Measurements from ENCODE around the gene IDH1. TPM values are rescaled to one million over a fixed set of nuclear protein-coding genes. Genes with fewer than 3 reads are reported as not detected.

IDH1 gene
- total and polyA plus RNA-seq, 2 of the 13 experiments (the other 11 are each of a cell fraction or from before 2014, with no cell fraction given) = 312 to 1,077 TPM

- TF ChIP-seq DR1 (CRISPR knock-in tag; IDR thresholded peaks at IDR 0.05) = no peak
- TF ChIP-seq ZNF451 (CRISPR knock-in tag; IDR thresholded peaks at IDR 0.05) = peak; percentile 83; the same call in 1 of the 2 replicates
- TF ChIP-seq FUBP1 (CRISPR knock-in tag; IDR thresholded peaks at IDR 0.05; ENCODE audit: borderline replicate concordance) = no peak
- TF ChIP-seq, protein P1, sequence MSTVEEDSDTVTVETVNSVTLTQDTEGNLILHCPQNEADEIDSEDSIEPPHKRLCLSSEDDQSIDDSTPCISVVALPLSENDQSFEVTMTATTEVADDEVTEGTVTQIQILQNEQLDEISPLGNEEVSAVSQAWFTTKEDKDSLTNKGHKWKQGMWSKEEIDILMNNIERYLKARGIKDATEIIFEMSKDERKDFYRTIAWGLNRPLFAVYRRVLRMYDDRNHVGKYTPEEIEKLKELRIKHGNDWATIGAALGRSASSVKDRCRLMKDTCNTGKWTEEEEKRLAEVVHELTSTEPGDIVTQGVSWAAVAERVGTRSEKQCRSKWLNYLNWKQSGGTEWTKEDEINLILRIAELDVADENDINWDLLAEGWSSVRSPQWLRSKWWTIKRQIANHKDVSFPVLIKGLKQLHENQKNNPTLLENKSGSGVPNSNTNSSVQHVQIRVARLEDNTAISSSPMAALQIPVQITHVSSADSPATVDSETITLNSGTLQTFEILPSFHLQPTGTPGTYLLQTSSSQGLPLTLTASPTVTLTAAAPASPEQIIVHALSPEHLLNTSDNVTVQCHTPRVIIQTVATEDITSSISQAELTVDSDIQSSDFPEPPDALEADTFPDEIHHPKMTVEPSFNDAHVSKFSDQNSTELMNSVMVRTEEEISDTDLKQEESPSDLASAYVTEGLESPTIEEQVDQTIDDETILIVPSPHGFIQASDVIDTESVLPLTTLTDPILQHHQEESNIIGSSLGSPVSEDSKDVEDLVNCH (CRISPR knock-in tag; IDR thresholded peaks at IDR 0.05) = peak; percentile 33; the same call in 1 of the 2 replicates
- no peak for TF ChIP-seq ZNF3 (CRISPR knock-in tag; IDR thresholded peaks at IDR 0.05)
- no peak for TF ChIP-seq RFX3 (CRISPR knock-in tag; IDR thresholded peaks at IDR 0.05)
- peak; percentile 72 for TF ChIP-seq ZNF800 (CRISPR knock-in tag; IDR thresholded peaks at IDR 0.05)
- peak; percentile 90 for TF ChIP-seq RCOR2 (CRISPR knock-in tag; IDR thresholded peaks at IDR 0.05)
- TF ChIP-seq U2AF1 (optimal IDR thresholded peaks at IDR 0.05; ENCODE audit: low read depth, low read length) = peak; percentile 73
- TF ChIP-seq, protein P2, sequence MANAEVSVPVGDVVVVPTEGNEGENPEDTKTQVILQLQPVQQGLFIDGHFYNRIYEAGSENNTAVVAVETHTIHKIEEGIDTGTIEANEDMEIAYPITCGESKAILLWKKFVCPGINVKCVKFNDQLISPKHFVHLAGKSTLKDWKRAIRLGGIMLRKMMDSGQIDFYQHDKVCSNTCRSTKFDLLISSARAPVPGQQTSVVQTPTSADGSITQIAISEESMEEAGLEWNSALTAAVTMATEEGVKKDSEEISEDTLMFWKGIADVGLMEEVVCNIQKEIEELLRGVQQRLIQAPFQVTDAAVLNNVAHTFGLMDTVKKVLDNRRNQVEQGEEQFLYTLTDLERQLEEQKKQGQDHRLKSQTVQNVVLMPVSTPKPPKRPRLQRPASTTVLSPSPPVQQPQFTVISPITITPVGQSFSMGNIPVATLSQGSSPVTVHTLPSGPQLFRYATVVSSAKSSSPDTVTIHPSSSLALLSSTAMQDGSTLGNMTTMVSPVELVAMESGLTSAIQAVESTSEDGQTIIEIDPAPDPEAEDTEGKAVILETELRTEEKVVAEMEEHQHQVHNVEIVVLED (CRISPR knock-in tag; IDR thresholded peaks at IDR 0.05; ENCODE audit: borderline replicate concordance) = peak; percentile 98
- peak; percentile 83 for TF ChIP-seq BRD4 (CRISPR knock-in tag; IDR thresholded peaks at IDR 0.05)
- TF ChIP-seq ZNF337 (CRISPR knock-in tag; IDR thresholded peaks at IDR 0.05; ENCODE audit: borderline replicate concordance, low read depth) = 0 out of 2 replicates have a peak, but pooled peaks have one; percentile 6
- TF ChIP-seq, protein P3, sequence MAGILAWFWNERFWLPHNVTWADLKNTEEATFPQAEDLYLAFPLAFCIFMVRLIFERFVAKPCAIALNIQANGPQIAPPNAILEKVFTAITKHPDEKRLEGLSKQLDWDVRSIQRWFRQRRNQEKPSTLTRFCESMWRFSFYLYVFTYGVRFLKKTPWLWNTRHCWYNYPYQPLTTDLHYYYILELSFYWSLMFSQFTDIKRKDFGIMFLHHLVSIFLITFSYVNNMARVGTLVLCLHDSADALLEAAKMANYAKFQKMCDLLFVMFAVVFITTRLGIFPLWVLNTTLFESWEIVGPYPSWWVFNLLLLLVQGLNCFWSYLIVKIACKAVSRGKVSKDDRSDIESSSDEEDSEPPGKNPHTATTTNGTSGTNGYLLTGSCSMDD (CRISPR knock-in tag; IDR thresholded peaks at IDR 0.05) = no peak
- no peak for TF ChIP-seq EZH2 (conservative IDR thresholded peaks at IDR 0.05; ENCODE audit: low read depth, low read length)
- TF ChIP-seq ZNF333 (CRISPR knock-in tag; IDR thresholded peaks at IDR 0.05; ENCODE audit: borderline replicate concordance) = peak; percentile 41; the same call in 1 of the 2 replicates
- TF ChIP-seq ATF6 (CRISPR knock-in tag; conservative IDR thresholded peaks at IDR 0.05) = peak; percentile 88
These were observed 11.1 kb upstream of the IDH1 start, which contains the start of gene PIKFYVE (continued) for GRCh38 chr2:208265801-208266552.
